Retinal pigment epithelial cell (primary cell): ENCODE measurements around the gene TNK1.

Source experiments
- DNase-seq: peaks from one replicate; pipeline ENCODE4 v3.0.0-alpha.2; 2010; ENCODE audit warnings: low read depth
- H3K4me3 ChIP-seq: 2 replicates; pipeline ENCODE4 v1.5.1; 2011; ENCODE audit warnings: mild to moderate bottlenecking, low read length, control low read depth, moderate library complexity
- TF ChIP-seq, protein P1 (sequence below): conservative IDR thresholded peaks from 2 replicates; pipeline ENCODE4 v1.5.1; 2011; ENCODE audit warnings: low read depth, low read length, control low read depth, inconsistent platforms

TNK1 gene

DNA sequence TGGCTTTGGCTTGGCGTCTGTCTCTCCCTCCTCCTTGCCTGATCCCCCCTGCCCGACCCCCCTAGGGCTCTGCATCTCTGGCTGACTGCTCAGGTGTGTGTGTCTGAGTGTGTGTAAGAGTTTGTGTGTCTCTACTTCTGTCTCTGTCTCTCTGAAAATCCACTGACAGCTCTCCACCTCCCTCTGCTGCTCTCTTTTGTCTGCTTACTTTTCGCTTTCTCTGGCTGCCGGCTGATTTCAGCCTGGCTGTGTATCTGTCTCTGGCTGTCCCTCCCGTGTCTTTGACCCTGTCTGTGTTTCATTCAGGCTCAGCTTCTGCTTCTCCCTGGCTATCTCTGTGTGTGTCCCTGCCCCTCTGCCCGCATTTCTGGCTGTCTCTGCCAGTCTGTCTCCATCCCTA lies 35.4 kb downstream of the TNK1 start:
- H3K4me3 ChIP-seq = no peak overlapping the region
- TF ChIP-seq, protein P1, sequence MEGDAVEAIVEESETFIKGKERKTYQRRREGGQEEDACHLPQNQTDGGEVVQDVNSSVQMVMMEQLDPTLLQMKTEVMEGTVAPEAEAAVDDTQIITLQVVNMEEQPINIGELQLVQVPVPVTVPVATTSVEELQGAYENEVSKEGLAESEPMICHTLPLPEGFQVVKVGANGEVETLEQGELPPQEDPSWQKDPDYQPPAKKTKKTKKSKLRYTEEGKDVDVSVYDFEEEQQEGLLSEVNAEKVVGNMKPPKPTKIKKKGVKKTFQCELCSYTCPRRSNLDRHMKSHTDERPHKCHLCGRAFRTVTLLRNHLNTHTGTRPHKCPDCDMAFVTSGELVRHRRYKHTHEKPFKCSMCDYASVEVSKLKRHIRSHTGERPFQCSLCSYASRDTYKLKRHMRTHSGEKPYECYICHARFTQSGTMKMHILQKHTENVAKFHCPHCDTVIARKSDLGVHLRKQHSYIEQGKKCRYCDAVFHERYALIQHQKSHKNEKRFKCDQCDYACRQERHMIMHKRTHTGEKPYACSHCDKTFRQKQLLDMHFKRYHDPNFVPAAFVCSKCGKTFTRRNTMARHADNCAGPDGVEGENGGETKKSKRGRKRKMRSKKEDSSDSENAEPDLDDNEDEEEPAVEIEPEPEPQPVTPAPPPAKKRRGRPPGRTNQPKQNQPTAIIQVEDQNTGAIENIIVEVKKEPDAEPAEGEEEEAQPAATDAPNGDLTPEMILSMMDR = no peak
- DNase-seq = no peak

DNA sequence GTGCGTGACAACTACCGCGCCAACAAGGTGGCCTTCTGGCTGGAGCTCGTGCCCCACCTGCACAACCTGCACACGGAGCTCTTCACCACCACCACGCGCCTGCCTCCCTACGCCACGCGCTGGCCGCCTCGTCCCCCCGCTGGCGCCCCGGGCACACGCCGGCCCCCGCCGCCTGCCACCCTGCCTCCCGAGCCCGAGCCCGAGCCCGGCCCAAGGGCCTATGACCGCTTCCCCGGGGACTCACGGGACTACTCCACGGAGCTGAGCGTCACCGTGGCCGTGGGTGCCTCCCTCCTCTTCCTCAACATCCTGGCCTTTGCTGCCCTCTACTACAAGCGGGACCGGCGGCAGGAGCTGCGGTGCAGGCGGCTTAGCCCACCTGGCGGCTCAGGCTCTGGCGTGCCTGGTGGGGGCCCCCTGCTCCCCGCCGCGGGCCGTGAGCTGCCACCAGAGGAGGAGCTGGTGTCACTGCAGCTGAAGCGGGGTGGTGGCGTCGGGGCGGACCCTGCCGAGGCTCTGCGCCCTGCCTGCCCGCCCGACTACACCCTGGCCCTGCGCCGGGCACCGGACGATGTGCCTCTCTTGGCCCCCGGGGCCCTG lies 36.3 kb downstream of the TNK1 start:
- no peak for DNase-seq
- H3K4me3 ChIP-seq = no peak overlapping the region
- TF ChIP-seq, protein P1 = no peak

DNA sequence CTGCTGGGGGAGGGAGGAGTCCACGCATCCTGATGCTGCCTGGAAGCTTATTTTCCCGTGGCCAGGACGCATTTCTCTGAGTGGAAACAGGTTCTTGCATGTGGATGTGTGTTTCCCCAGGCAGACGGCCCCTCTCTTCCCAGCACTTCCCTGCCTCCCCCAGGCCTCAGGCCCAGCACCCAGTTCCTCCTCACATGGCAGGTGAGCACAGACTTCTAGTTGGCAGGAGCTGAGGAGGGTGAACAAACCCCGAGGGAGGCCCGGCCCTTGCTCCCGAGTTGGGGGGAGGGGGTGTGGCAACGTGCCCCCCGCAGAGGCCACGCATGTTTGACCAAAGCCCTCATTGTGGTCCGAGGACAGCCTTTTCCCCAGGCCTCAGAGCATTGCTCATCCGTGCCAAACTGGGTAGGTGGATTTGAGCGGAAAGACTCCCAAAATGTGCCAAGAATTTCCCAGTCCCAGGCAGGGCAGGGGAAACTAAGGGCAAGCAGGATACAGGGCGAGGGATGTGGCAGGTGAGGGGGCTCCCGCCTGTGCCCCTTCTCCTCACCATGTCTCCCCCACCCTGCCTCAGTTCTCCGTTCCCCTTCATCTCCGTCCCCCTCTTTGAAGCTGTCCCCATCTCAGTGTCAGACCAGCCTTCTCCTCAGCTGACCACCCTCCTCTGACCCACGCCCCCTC lies 37.7 kb downstream of the TNK1 start:
- TF ChIP-seq, protein P1 = no peak
- DNase-seq = no peak

DNA sequence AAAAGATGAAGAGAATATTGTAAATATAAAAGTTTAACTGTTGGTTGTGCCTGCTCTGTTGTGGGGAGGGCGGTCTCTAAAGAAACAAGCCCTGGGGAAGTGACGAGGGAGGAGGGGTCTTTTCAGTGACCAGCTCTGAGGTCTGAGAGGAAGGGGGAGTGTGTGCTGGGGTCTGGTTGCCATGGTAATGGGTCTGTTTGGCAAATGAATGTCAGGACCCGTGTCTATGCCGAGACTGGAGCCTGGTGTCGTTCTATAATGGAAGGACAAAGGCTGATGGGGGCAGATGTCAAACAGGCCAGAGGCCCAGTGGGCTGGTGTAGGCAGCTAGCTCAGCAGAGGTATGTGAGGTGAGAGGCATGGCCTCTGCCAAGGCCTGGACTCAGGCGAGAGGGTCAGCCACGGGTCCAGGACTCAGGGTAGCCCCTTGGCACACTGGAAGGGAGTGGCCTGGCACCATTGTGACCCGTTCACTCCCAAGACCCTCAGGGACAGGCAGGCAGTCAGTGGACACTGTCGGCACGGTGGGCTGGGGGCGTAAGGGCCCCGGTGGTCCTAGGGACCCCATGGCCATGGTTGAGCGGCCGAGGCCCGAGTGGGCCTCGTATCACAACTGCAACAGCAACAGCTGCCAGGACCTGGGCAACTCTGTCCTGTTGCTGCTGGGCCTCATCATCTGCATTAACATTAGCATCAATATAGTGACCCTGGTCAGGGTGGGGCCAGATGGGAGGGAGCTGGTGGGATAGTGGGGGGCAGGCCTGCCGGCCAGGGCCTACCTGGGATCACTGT lies 39.1 kb downstream of the TNK1 start, which contains the start of gene SPEM1:
Gene SPEM1, plus strand, starts transcription at position 506 of the 792 bp plus-strand sequence. Its CDS starts 61 bp downstream, at position 567.
- TF ChIP-seq, protein P1 = no peak
- DNase-seq = no peak
- no peak within 1 kb of the TSS for H3K4me3 ChIP-seq

More for the DNA sequence above, 37.7 kb downstream of the TNK1 start:
- no peak overlapping the region for H3K4me3 ChIP-seq

DNA sequence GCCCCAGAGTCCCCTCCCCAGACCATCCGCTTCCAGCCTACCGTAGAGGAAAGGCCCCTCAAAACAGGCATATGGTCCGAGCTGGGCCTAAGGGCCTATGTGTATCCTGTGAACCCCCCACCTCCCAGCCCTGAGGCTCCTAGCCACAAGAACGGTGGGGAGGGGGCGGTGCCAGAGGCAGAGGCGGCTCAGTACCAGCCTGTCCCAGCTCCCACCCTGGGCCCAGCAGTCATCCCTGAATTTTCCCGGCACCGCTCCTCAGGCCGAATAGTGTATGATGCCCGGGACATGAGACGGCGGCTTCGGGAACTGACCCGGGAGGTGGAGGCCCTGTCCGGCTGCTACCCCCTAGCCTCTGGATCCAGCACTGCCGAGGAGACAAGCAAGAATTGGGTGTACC lies 40.3 kb downstream of the TNK1 start:
- TF ChIP-seq, protein P1 = no peak
- DNase-seq = no peak
- H3K4me3 ChIP-seq = no peak overlapping the region

DNA sequence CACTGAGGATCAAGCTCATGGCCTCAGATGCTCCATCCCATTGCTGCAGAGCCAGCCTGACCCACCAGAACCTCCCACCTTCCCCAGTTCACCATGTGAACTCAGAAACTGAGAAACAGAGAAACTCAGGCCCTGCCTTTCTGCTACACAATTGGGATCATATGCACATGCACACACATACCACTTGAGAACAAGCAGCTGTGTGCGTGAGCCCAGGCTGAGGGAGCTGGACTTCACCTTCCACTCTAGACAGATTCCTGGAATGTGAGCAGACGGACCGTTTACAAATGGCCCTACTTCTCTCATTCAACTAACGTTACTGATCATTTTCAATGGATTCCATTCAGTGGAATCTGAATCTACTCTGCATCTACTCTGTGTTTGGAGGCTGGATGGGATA lies 42.8 kb downstream of the TNK1 start:
- TF ChIP-seq, protein P1 = no peak
- no peak for DNase-seq
- no peak overlapping the region for H3K4me3 ChIP-seq
